Activated CD8-positive, alpha-beta T cell treated with anti-CD3 and anti-CD28 coated beads, Interleukin-2, amount 10 ng/mL, durations not matched to agents 7 days and 5 days (primary cell): ENCODE measurements around the gene KPNA5. TPM values are rescaled to one million over a fixed set of nuclear protein-coding genes. Genes with fewer than 3 reads are reported as not detected.
"Not testable (repeated sequence)": the region's sequence is repeated elsewhere in the genome, so short reads cannot be mapped to it uniquely, and the experiment has no call there.

Experiments
- ATAC-seq: fragments of 150-1000 bp; cut with Tn5 transposase; one replicate; pipeline ENCODE4 v1.10.0; 2021; ENCODE audit warnings: moderate library complexity
- CTCF ChIA-PET: fragments of 350-600 bp; sonication (Branson Sonifier 250); formaldehyde crosslinking; loops from one replicate; lab custom pipeline; 2021; ENCODE audit warnings: antibody characterized with exemption; lab: Charles Lee
- POLR2A ChIA-PET: fragments of 350-600 bp; sonication (Branson Sonifier 250); formaldehyde crosslinking; loops from one replicate; lab custom pipeline; 2021; ENCODE audit warnings: antibody characterized with exemption; lab: Charles Lee
- DNase-seq: peaks from one replicate; pipeline ENCODE4 v3.0.0-alpha.2; 2020
- H3K27ac Mint-ChIP-seq: one replicate; pipeline ENCODE4 v1.8.0; 2021; ENCODE audit warnings: mild to moderate bottlenecking, mixed read lengths
- H3K27me3 Mint-ChIP-seq: one replicate; pipeline ENCODE4 v1.8.0; 2021; ENCODE audit warnings: low read depth, mixed read lengths
- H3K36me3 Mint-ChIP-seq: one replicate; pipeline ENCODE4 v1.8.0; 2021; ENCODE audit warnings: low read depth, mixed read lengths
- H3K4me1 Mint-ChIP-seq: one replicate; pipeline ENCODE4 v1.8.0; 2021; ENCODE audit warnings: low read depth, mixed read lengths
- H3K4me3 Mint-ChIP-seq: one replicate; pipeline ENCODE4 v1.8.0; 2021; ENCODE audit warnings: mild to moderate bottlenecking, mixed read lengths
- H3K9me3 Mint-ChIP-seq: one replicate; pipeline ENCODE4 v1.8.0; 2022; ENCODE audit warnings: mixed read lengths; ENCODE audit not compliant: insufficient read depth
- total RNA-seq, 2 experiments: library from RNA; stranded (reverse); gene quantifications; one replicate each; pipeline ENCODE4 v1.2.3, GENCODE V29; 2021

KPNA5 gene
- total RNA-seq, 2 experiments from 2014 or later, result 9.8 to 11.0 TPM

DNA sequence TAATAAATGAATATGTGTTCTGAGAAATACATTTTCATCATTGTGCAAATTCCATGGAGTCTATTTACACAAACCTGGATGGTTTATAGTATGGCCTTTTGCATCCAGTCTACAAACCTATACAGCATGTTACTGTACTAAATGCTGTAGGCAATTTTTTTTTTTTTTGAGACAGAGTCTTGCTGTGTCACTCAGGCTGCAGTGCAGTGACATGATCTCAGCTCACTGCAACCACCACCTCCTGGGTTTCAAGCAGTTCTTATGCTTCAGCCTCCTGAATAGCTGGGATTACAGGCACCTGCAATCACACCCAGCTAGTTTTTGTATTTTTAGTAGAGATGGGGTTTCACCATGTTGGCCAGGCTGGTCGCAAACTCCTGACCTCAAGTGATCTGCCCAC is 22.9 kb downstream of the KPNA5 start:
- ATAC-seq, POLR2A ChIA-PET, H3K27ac Mint-ChIP-seq, H3K4me1 Mint-ChIP-seq, CTCF ChIA-PET, H3K9me3 Mint-ChIP-seq, DNase-seq, H3K4me3 Mint-ChIP-seq, H3K27me3 Mint-ChIP-seq: not testable (repeated sequence)
- peaks cover 35% of the 10 kb centered on the region for H3K36me3 Mint-ChIP-seq

DNA sequence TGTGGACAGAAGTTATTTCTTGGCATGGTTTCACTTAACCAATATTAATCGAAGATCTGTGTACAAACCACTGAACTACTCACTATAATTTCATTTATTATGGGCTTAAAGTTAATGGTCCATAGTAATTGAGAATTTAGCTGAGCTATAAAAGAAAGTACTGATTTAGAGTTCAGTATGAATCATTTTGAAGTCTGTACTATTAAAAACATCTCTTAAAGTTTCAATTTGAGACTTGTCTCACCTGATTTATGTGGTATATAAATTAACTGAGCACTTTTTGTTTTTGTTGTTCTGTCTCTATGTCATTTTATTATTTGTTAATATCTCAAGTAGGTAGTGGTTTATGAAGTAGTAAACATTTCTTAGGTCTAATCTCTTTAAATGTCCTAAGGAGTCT is 24.9 kb downstream of the KPNA5 start:
- H3K4me1 Mint-ChIP-seq, result no peaks in the 10 kb centered on the region
- no peaks in the 10 kb centered on the region for H3K9me3 Mint-ChIP-seq
- no peaks in the 10 kb centered on the region for H3K27me3 Mint-ChIP-seq
- peaks cover 31% of the 10 kb centered on the region for H3K36me3 Mint-ChIP-seq
- H3K27ac Mint-ChIP-seq, result no peak overlapping the region
- H3K4me3 Mint-ChIP-seq, result no peak overlapping the region
- DNase-seq, result no peak
- ChIA-PET CTCF (interaction anchor here (1.1 kb wide), 1 partner anchor 61 kb away, joined by 3 read pairs; no protein-coding TSS in a partner anchor), POLR2A (no interaction called here)
- no peak for ATAC-seq

DNA sequence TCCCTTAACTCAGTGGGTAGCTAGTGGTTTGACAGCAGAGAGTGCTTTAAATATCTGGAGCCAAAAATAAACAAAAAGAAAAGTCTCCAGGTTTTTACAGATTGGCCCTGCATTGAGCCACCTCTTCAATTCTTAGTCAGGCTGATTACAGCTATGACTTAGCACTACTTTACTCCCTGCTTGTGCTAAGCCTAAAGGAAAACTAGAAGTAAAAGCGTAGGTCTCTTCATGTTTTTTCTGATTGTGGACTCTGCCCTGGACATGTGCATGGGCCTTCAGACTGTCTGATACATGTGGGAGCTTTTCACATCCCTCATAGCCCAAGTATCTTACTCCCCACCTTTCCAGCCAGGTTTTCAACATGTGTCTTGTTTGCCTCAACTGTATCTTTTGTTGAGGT is 33.3 kb downstream of the KPNA5 start:
- ATAC-seq, result no peak
- no peak overlapping the region for H3K4me3 Mint-ChIP-seq
- no peak for DNase-seq
- H3K9me3 Mint-ChIP-seq, result no peaks in the 10 kb centered on the region
- H3K27ac Mint-ChIP-seq, result no peak overlapping the region
- no peaks in the 10 kb centered on the region for H3K27me3 Mint-ChIP-seq
- ChIA-PET POLR2A (no interaction called here), CTCF (no interaction called here)
- H3K4me1 Mint-ChIP-seq, result no peaks in the 10 kb centered on the region
- H3K36me3 Mint-ChIP-seq, result peaks cover 51% of the 10 kb centered on the region

- ChIA-PET POLR2A (no interaction called here), CTCF (no interaction called here)
- H3K27ac Mint-ChIP-seq, result no peak overlapping the region
- no peaks in the 10 kb centered on the region for H3K4me1 Mint-ChIP-seq
- H3K27me3 Mint-ChIP-seq, result no peaks in the 10 kb centered on the region
- H3K4me3 Mint-ChIP-seq, result no peak overlapping the region
- no peaks in the 10 kb centered on the region for H3K9me3 Mint-ChIP-seq
- H3K36me3 Mint-ChIP-seq, result peaks cover 50% of the 10 kb centered on the region
- ATAC-seq, result no peak
- DNase-seq, result no peak
These were observed 33.8 kb downstream of the KPNA5 start for GRCh38 chr6:116714761-116715160.

GRCh38 chr6:116726947-116727346 is 45.9 kb downstream of the KPNA5 start:
- no peaks in the 10 kb centered on the region for H3K9me3 Mint-ChIP-seq
- peaks cover 51% of the 10 kb centered on the region for H3K36me3 Mint-ChIP-seq
- no peak for DNase-seq
- ChIA-PET POLR2A (no interaction called here), CTCF (no interaction called here)
- H3K4me1 Mint-ChIP-seq, result no peaks in the 10 kb centered on the region
- ATAC-seq, result no peak
- H3K27me3 Mint-ChIP-seq, result no peaks in the 10 kb centered on the region
- no peak overlapping the region for H3K27ac Mint-ChIP-seq
- no peak overlapping the region for H3K4me3 Mint-ChIP-seq

DNA sequence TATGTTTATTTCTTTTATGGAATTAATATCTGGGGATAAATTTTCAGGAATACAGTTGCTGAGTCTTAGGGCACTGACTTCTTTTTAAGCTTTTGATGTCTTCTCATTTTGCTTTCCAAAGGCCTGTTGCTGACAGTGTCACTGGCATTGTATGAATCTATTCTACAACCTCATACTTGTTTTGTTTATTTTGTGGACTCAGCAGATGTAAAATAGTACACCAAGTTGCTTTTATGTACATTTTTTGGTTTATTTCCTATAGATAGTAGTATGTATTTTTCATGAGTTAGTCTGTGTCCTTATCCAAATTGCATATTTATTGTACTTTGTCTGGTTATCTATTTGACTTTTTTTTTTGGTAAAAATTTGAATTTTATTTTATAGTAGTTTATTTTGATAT is 49.5 kb downstream of the KPNA5 start:
- peaks cover 38% of the 10 kb centered on the region for H3K36me3 Mint-ChIP-seq

GRCh38 chr6:116737004-116737403 is 56.0 kb downstream of the KPNA5 start:
- ATAC-seq (no peak), DNase-seq (no peak)
- no peaks in the 10 kb centered on the region for H3K27me3 Mint-ChIP-seq
- peaks cover 18% of the 10 kb centered on the region for H3K36me3 Mint-ChIP-seq
- CTCF ChIA-PET, result no interaction called here
- no peak overlapping the region for H3K4me3 Mint-ChIP-seq
- no peak overlapping the region for H3K27ac Mint-ChIP-seq
- no peaks in the 10 kb centered on the region for H3K9me3 Mint-ChIP-seq
- POLR2A ChIA-PET, result no interaction called here
- no peaks in the 10 kb centered on the region for H3K4me1 Mint-ChIP-seq

More for the DNA sequence above, 49.5 kb downstream of the KPNA5 start:
- Mint-ChIP-seq H3K4me3 (no peak overlapping the region), H3K27me3 (no peaks in the 10 kb centered on the region), H3K27ac (no peak overlapping the region), H3K4me1 (no peaks in the 10 kb centered on the region), H3K9me3 (no peaks in the 10 kb centered on the region)
- DNase-seq, result no peak
- ChIA-PET CTCF (no interaction called here), POLR2A (no interaction called here)
- ATAC-seq, result no peak

DNA sequence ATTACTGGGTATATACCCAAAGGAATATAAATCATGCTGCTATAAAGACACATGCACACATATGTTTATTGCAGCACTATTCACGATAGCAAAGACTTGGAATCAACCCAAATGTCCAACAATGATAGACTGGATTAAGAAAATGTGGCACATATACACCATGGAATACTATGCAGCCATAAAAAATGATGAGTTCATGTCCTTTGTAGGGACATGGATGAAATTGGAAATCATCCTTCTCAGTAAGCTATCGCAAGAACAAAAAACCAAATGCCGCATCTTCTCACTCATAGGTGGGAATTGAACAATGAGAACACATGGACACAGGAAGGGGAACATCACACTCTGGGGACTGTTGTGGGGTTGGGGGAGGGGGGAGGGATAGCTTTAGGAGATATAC is 59.5 kb downstream of the KPNA5 start:
- CTCF ChIA-PET, DNase-seq, POLR2A ChIA-PET, H3K4me1 Mint-ChIP-seq, ATAC-seq, H3K9me3 Mint-ChIP-seq, H3K27ac Mint-ChIP-seq, H3K4me3 Mint-ChIP-seq, H3K27me3 Mint-ChIP-seq: not testable (repeated sequence)
- H3K36me3 Mint-ChIP-seq, result peaks cover 15% of the 10 kb centered on the region

DNA sequence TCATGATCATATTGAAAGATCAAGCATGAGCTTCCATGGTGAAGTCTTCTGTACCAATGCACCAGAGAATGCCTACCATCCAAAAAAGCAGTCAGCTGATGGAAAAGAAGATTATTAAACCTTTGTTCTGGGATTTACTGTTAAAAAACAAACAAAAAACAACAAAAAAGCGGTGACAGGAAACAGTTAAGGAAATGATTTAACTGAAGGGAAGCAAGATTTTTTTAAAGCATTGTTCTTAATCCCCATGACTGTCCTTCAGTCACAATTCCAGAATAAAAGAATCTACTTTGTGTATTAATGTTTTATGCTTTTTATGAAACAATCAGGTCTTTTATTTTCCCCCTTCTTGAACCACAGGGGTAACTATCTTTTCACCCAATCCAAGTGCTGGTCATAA is 60.6 kb downstream of the KPNA5 start:
- no peaks in the 10 kb centered on the region for H3K4me1 Mint-ChIP-seq
- peaks cover 3% of the 10 kb centered on the region for H3K27me3 Mint-ChIP-seq
- CTCF ChIA-PET, result no interaction called here
- H3K9me3 Mint-ChIP-seq, result no peaks in the 10 kb centered on the region
- POLR2A ChIA-PET, result no interaction called here
- no peak overlapping the region for H3K27ac Mint-ChIP-seq
- ATAC-seq (no peak), DNase-seq (no peak)
- no peak overlapping the region for H3K4me3 Mint-ChIP-seq
- peaks cover 11% of the 10 kb centered on the region for H3K36me3 Mint-ChIP-seq

DNA sequence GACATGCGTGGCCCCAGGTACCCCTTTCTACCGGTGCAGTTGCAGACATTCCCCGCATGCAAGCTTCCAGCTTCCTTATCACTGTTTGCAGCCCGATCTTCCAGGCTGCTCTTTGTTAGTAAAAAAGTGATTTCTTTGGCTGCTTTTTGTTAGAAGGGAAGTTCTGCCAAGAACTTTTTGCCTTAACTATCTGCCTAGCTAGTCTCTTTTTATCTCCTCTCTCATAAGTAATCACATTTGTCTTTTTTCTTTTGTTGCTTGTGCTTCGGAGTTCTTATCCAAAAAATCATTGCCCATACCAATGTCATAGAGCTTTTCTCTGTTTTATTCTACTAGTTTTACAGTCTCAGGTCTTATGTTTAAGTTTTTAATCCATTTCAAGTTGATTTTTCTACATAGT is 64.2 kb downstream of the KPNA5 start:
- no peak for ATAC-seq
- Mint-ChIP-seq H3K27ac (no peak overlapping the region), H3K9me3 (no peaks in the 10 kb centered on the region)

DNA sequence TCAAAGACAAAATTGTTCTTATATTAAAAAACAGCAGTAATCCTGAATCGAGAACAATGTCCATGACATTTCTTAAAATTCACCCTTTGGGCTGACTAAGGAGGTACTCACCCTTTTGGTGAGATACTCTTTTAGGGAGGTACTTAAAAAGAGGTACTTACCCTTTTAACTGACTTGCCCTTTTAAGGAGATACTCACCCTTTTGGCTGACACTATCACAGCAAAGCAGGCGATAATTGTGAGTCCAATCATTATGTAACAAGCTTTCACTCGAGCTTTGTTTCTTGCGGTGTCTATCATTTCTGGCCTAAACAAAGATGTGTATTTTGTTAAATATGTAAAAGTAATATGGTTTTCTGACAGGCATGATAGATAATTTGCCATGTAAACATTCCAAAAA is 80.8 kb downstream of the KPNA5 start:
- Mint-ChIP-seq H3K9me3 (no peaks in the 10 kb centered on the region), H3K36me3 (no peaks in the 10 kb centered on the region), H3K27me3 (peaks cover 45% of the 10 kb centered on the region), H3K4me1 (peaks cover 10% of the 10 kb centered on the region), H3K27ac (no peak overlapping the region), H3K4me3 (no peak overlapping the region)
- DNase-seq, result no peak
- CTCF ChIA-PET, result no interaction called here
- no peak for ATAC-seq
- POLR2A ChIA-PET, result no interaction called here

More for the DNA sequence above, 64.2 kb downstream of the KPNA5 start:
- H3K27me3 Mint-ChIP-seq, result peaks cover 5% of the 10 kb centered on the region
- no peak overlapping the region for H3K4me3 Mint-ChIP-seq
- no peaks in the 10 kb centered on the region for H3K4me1 Mint-ChIP-seq
- DNase-seq, result no peak
- ChIA-PET POLR2A (no interaction called here), CTCF (no interaction called here)
- H3K36me3 Mint-ChIP-seq, result no peaks in the 10 kb centered on the region

- Mint-ChIP-seq H3K4me3 (no peak overlapping the region), H3K9me3 (no peaks in the 10 kb centered on the region), H3K4me1 (peaks cover 10% of the 10 kb centered on the region), H3K36me3 (no peaks in the 10 kb centered on the region), H3K27me3 (peaks cover 48% of the 10 kb centered on the region), H3K27ac (no peak overlapping the region)
- CTCF ChIA-PET, result no interaction called here
- POLR2A ChIA-PET, result no interaction called here
- DNase-seq (no peak), ATAC-seq (no peak)
These were observed 81.2 kb downstream of the KPNA5 start for GRCh38 chr6:116762235-116762634.

DNA sequence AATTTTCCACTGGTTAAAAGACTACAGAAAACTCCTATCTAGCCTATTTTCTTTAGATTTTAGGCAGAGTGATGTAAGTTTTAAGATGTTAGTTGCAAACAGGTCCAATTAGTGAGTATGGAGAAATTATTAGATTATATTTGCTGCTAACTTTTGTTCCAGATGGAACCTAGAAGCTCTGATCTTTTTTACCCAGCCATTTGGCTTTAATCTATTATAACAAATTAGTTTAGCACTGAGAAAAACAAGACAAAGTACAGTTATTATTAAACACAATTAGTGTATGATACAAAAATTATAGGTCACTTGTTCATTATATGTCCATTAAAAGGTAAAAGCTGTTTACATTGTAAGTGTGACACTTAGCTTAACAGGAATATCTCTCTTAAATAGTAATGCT is 82.0 kb downstream of the KPNA5 start:
- POLR2A ChIA-PET, result no interaction called here
- Mint-ChIP-seq H3K36me3 (no peaks in the 10 kb centered on the region), H3K9me3 (no peaks in the 10 kb centered on the region), H3K27ac (no peak overlapping the region), H3K4me1 (peaks cover 10% of the 10 kb centered on the region), H3K27me3 (peaks cover 47% of the 10 kb centered on the region), H3K4me3 (no peak overlapping the region)
- ATAC-seq (no peak), DNase-seq (no peak)
- CTCF ChIA-PET, result interaction anchor here (1.7 kb wide), 1 partner anchor 8 kb away, joined by 4 read pairs; no protein-coding TSS in a partner anchor
